ENCODE measurements around the gene TBCK.
"Not testable (repeated sequence)": the region's sequence is repeated elsewhere in the genome, so short reads cannot be mapped to it uniquely, and the experiment has no call there.

The TBCK gene

GRCh38 chr4:106111778-106112469 is 204.1 kb downstream of the TBCK start:
- DNase-seq: not testable (repeated sequence)

GRCh38 chr4:106109929-106110328 is 206.1 kb downstream of the TBCK start:
- no peak for DNase-seq

- no peak for DNase-seq
These were observed 210.3 kb downstream of the TBCK start for GRCh38 chr4:106105697-106106096.

GRCh38 chr4:106104276-106104675 is 211.7 kb downstream of the TBCK start:
- no peak for DNase-seq

GRCh38 chr4:106096454-106096853 is 219.6 kb downstream of the TBCK start:
- no peak for DNase-seq

- no peak for DNase-seq
These were observed 220.6 kb downstream of the TBCK start for GRCh38 chr4:106095408-106095807.

GRCh38 chr4:106092361-106093040 is 223.5 kb downstream of the TBCK start:
- no peak for DNase-seq

- no peak for DNase-seq
These were observed 225.2 kb downstream of the TBCK start for GRCh38 chr4:106090826-106091225.

- no peak for DNase-seq
These were observed 232.9 kb downstream of the TBCK start for GRCh38 chr4:106083065-106083464.

- no peak for DNase-seq
These were observed 235.6 kb downstream of the TBCK start for GRCh38 chr4:106080376-106080775.

GRCh38 chr4:106079616-106080015 is 236.4 kb downstream of the TBCK start:
- DNase-seq: no peak

GRCh38 chr4:106065018-106065417 is 251.0 kb downstream of the TBCK start:
- no peak for DNase-seq

- DNase-seq: no peak
These were observed 253.0 kb downstream of the TBCK start for GRCh38 chr4:106063009-106063408.

GRCh38 chr4:106062452-106062875 is 253.5 kb downstream of the TBCK start:
- no peak for DNase-seq

GRCh38 chr4:106058921-106059320 is 257.1 kb downstream of the TBCK start:
- no peak for DNase-seq

GRCh38 chr4:106056914-106057313 is 259.1 kb downstream of the TBCK start:
- no peak for DNase-seq

GRCh38 chr4:106051514-106051913 is 264.5 kb downstream of the TBCK start:
- no peak for DNase-seq

GRCh38 chr4:106049490-106049889 is 266.5 kb downstream of the TBCK start:
- DNase-seq: no peak

- DNase-seq: no peak
These were observed 267.6 kb downstream of the TBCK start for GRCh38 chr4:106048250-106048971.

GRCh38 chr4:106046083-106046482 is 269.9 kb downstream of the TBCK start:
- no peak for DNase-seq

- no peak for DNase-seq
These were observed 274.6 kb downstream of the TBCK start for GRCh38 chr4:106041294-106042002.

- no peak for DNase-seq
These were observed 276.2 kb downstream of the TBCK start for GRCh38 chr4:106039796-106040195.

GRCh38 chr4:106038908-106039307 is 277.1 kb downstream of the TBCK start:
- DNase-seq: no peak

All from C1 segment of cervical spinal cord (tissue), 14 donors.